IPS-NIHi7 (cell line): ENCODE results near the gene CA12.
A peak's percentile ranks its signal among the peaks of the same experiment; 100 is the strongest.

Source experiments
- DNase-seq: peaks from one replicate; pipeline ENCODE4 v3.0.0; 2012; ENCODE audit warnings: mixed read lengths; ENCODE audit errors: extremely low spot score

The CA12 gene

GRCh38 chr15:63401714-63402497 lies 20.3 kb upstream of the CA12 start:
- DNase-seq: no peak

GRCh38 chr15:63401078-63401477 lies 19.4 kb upstream of the CA12 start:
- DNase-seq: no peak

DNA sequence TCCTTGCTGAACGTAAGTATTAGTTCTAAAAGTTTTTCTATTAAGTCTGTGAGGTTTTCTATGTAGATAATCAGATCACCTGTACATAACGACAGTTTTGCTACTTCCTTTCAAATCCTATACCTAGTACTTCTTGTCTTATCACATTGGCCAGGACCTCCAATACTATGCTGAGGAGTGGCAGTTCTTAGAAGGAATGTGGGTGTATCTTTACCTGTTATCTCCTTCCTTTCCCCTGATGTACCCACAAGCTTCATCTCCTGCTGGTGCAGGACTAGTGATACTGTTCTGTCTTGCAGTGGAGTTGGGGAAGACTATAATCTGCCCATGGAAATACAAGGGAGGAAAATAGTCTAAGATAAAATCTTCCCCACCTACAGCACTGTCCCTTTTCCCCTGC lies 16.8 kb upstream of the CA12 start:
- no peak for DNase-seq

GRCh38 chr15:63396152-63396928 lies 14.7 kb upstream of the CA12 start:
- peak; percentile 73 for DNase-seq

DNA sequence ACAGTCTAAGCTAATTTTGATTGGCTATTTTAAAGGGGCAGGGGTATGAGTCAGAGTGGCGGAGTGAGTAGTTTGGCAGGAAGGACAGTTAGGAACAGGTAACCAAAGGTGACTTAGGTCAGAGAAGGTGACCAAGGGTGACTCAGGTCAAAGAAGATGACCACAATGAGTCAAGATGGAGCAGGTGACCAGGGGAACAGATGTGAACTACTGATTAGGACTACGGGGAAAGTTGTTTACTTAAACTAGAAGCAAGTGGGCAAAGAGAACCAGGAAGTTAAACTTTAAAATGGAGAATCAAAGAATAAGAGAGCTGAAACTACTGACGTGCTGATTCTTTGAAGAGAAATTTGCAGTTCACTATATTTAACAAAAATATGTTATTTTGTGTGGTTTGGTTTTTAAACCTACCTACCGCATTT lies 14.1 kb upstream of the CA12 start:
- DNase-seq: no peak

- DNase-seq: no peak
Measured at GRCh38 chr15:63392361-63393009, 10.8 kb upstream of the CA12 start.

- no peak for DNase-seq
Measured at GRCh38 chr15:63391669-63392360, 10.2 kb upstream of the CA12 start.

DNA sequence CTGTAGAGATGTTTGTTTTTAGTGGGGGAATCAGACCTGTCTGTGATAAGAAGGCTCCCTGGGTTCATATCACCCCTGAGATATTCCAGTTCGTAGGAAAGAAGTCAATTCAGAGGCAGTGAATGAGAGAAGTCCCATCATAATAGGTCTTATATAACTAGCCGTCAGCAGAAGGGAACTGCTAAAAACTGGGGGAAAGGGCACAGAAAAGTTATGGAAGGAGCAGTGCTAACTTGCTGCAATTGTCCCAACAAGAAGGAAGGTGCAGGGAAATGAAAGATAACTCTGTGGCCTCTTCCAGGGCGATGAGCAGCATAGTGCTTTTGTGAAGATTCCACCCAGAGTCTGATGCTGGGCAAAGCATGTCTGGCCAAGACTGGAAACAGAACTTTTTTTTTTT lies 9.0 kb upstream of the CA12 start:
- DNase-seq: no peak

- DNase-seq: no peak
Measured at GRCh38 chr15:63389902-63390670, 8.4 kb upstream of the CA12 start.

- no peak for DNase-seq
Measured at GRCh38 chr15:63388511-63388910, 6.9 kb upstream of the CA12 start.

GRCh38 chr15:63387748-63388493 lies 6.3 kb upstream of the CA12 start:
- no peak for DNase-seq

DNA sequence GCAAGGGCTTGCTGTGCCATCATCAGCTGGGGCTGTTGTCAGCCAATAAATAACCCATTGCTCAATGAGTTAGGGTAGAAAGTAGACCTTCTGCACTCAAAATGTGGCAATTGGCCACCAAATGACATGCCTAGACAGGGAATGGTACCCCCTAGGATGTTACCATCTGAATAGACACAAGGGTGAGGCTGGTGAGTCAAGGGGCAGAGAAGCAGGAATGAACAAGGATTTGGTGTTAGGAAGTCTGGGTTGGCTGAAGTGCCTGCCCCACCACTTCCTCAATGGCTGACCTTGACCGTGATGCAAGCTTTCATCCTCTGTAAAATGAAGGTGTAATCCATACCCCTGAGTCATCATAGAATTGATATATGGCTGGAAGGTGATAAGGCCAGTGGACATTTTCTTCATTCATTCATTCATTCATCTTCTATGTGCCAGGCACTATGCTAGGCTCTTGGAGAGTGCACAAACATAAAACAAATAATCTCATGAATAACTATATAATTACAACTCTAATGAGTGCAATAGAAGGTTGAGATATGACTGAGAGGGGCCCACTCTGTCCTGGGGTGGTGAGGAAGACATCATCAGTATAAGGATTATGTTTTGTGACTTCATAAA lies 4.4 kb upstream of the CA12 start:
- no peak for DNase-seq

DNA sequence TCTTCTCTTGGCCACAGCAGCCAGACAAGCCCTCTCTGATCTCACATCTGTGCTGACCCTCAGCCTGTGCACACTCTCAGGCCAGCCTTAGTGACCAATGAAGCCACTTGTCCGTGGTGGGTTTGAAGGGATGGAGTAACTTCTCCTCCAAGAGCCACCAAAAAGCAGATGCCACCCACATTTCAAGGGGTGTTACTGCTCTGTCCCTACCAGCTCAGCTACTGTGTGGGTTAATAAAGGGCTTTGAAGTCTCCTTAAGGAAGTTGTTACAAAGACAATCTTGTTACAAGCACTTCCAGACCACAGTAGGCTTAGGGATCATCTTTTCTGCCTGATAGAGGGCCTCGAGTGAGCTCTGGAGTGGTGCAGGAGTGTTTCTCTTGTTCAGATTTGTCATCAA lies 3.3 kb upstream of the CA12 start:
- DNase-seq: no peak

- DNase-seq: no peak
Measured at GRCh38 chr15:63382966-63383710, 1.5 kb upstream of the CA12 start.

DNA sequence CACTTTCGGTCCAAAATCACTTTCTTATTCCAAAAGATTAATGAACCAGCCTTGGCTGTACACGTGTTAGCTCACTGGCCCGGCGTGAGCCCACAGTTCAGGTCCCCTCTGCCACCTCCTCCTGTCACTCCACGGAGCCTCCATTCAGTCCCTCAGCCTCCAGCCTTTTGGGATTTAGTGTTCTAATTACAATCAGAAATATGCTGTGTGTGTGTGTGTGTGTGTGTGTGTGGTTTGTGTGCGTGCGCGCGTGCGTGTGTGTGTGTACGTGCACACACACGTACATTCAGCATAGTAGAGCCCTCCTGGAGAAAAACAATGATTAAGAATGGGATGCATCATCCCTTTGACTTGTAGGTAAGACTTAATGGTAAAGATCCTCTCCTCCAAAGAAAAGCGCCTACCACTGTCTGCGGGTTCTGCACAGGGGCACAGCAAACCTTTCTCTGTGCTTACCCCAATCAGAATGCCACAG lies 801 bp downstream of the CA12 start:
- no peak for DNase-seq

DNA sequence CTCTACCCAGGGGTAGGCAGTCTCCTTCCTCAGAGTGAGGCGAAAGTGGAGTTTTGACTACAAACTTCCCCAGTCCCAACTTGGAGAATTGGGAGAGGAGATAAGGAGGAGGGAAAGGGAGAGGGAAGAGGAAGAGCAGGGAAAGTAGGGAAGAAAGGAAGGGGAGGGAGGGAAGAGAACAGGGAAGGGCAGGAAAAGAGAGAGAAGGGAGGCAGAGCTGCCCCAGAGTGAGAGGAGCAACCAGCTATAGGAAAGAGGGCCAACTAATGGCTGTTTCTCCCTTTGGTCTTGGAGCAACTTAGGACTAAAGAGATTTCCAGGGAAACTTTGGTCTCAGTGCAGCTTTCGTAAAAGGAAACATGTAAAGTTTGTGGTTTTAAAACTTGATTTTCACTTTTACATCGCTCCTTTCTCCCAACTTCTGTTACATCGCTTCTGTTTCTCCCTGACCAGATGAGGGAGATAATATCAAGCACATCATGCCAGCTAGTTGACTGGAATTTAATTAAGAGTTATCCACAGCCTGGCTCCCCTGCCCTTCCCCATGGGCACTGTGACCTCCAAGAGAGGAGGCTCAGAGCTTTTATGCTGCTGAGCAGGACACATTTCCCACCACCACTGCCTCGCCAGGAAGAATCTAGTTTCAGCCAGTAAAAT lies 1.4 kb downstream of the CA12 start:
- no peak for DNase-seq

GRCh38 chr15:63379492-63380150 lies 2.0 kb downstream of the CA12 start:
- DNase-seq: no peak

DNA sequence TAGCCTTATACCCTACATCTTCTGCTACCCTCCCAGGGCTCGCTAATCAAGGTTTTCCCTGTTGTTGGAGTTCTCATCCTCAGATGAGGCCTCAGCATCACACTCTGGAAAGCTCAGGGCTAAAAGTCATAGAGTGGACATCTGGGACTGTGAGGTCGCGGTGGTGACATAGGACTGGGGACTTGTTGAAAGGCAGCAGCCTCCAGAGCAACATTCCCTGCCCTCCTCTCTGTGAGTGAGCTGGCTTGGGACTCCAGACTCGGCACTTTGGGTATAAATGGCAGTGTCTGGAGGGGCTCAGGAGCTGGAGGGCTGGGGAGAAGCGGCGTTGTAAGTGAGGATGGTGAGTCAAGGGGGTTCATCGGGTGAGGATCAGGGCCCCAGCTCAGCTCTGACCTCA lies 2.7 kb downstream of the CA12 start:
- no peak for DNase-seq
